HepG2 (cell line): ENCODE measurements around the gene OR5AL1. TPM values are rescaled to one million over a fixed set of nuclear protein-coding genes. Genes with fewer than 3 reads are reported as not detected.

Source experiments
- ATAC-seq: fragments of 200-7000 bp; cut with Tn5 transposase; 3 replicates; pipeline ENCODE4 v1.9.1; 2020; ENCODE audit warnings: mild to moderate bottlenecking, moderate library complexity
- Bru-seq: library from RNA; stranded (reverse); fragments of 400-500 nt; gene quantifications from one replicate; lab custom pipeline; 2021; lab: Mats Ljungman, UMichigan
- BruChase-seq, 2 experiments: library from RNA; stranded (reverse); fragments of 400-500 nt; gene quantifications; one replicate each; lab custom pipeline; 2021; lab: Mats Ljungman, UMichigan
- BruUV-seq: library from RNA; stranded (reverse); fragments of 400-500 nt; replicated peaks from 2 replicates; lab custom pipeline; 2021; lab: Mats Ljungman, UMichigan
- CTCF ChIA-PET: fragments of 300-600 bp; formaldehyde crosslinking; extraction: SDS; loops from one replicate; lab custom pipeline; 2021; ENCODE audit warnings: low total read pairs, inconsistent platforms, low intra/inter-chr PET ratio; lab: Yijun Ruan, JAX
- POLR2A ChIA-PET: fragments of 350-600 bp; sonication (Branson Sonifier 250); formaldehyde crosslinking; loops from one replicate; lab custom pipeline; 2020; ENCODE audit warnings: antibody characterized with exemption, inconsistent platforms; lab: Yijun Ruan, JAX
- DNase-seq: peaks from one replicate; pipeline ENCODE4 v3.0.0-alpha.2; 2015; ENCODE audit warnings: low spot score
- FAIRE-seq: peaks from 3 replicates; lab custom pipeline; 2011; peaks lifted over from hg19 to GRCh38; lab: Jason Lieb, UNC
- H2AFZ ChIP-seq: one replicate; pipeline ENCODE4 v1.6.1; 2011; ENCODE audit warnings: low read length, inconsistent platforms
- H3K27ac ChIP-seq: fragments of 300-600 bp; 3 replicates; pipeline ENCODE4 v1.8.0; 2011; ENCODE audit warnings: mixed run types, mild to moderate bottlenecking, mixed read lengths, low read length, inconsistent platforms; ENCODE audit not compliant: insufficient read depth; ENCODE audit errors: extremely low read length
- H3K27me3 ChIP-seq, 2 experiments: fragments of 200-600 bp in 1 of 2; 2 replicates in 1 of 2; 3 replicates in 1 of 2; pipeline versions ENCODE4 v1.6.0 to v1.8.0; 2011; ENCODE audit warnings: low read length in 2 of 2, mild to moderate bottlenecking in 2 of 2, moderate library complexity in 2 of 2, inconsistent platforms in 1 of 2; ENCODE audit not compliant: insufficient read depth in 2 of 2, control insufficient read depth in 1 of 2
- H3K36me3 ChIP-seq, 2 experiments: fragments of 200-600 bp in 1 of 2; replicated peaks in 1 of 2; 2 replicates in 1 of 2; 3 replicates in 1 of 2; pipeline versions ENCODE4 v1.5.1 to v1.8.0; 2011; ENCODE audit warnings: low read length in 2 of 2, inconsistent platforms in 1 of 2; ENCODE audit not compliant: insufficient read depth in 2 of 2, control insufficient read depth in 1 of 2
- H3K4me1 ChIP-seq: 2 replicates; pipeline ENCODE4 v1.5.1; 2012; ENCODE audit warnings: low read length, inconsistent platforms; ENCODE audit not compliant: insufficient read depth
- H3K4me2 ChIP-seq: 2 replicates; pipeline ENCODE4 v1.6.0; 2011; ENCODE audit warnings: low read depth, low read length, inconsistent platforms
- H3K4me3 ChIP-seq, 3 experiments: fragments of 200-600 bp in 1 of 3; sonication (generic), shearing (Covaris generic) in 1 of 3; replicated peaks in 1 of 3; 2 replicates each; pipeline ENCODE4 v1.5.1; 2011 to 2016; ENCODE audit warnings: low read length in 3 of 3, inconsistent platforms in 2 of 3, low read depth in 2 of 3, mild to moderate bottlenecking in 2 of 3, control low read depth in 1 of 3, mixed read lengths in 1 of 3; ENCODE audit not compliant: insufficient read depth in 1 of 3
- H3K79me2 ChIP-seq: one replicate; pipeline ENCODE4 v1.6.1; 2011; ENCODE audit warnings: low read length, inconsistent platforms; ENCODE audit not compliant: insufficient read depth
- H3K9ac ChIP-seq: 2 replicates; pipeline ENCODE4 v1.6.0; 2011; ENCODE audit warnings: mild to moderate bottlenecking, low read depth, low read length, inconsistent platforms; ENCODE audit not compliant: insufficient read depth
- H3K9me3 ChIP-seq: 2 replicates; pipeline ENCODE4 v1.5.1; 2012; ENCODE audit warnings: mild to moderate bottlenecking, low read length
- H4K20me1 ChIP-seq: 2 replicates; pipeline ENCODE4 v1.6.0; 2011; ENCODE audit warnings: inconsistent platforms, mild to moderate bottlenecking, low read length, moderate library complexity; ENCODE audit not compliant: insufficient read depth
- CSRNP2 ChIP-seq: sonication (generic); formaldehyde crosslinking; conservative IDR thresholded peaks from 2 replicates; pipeline ENCODE4 v1.8.0; 2022; ENCODE audit warnings: low read depth, missing genetic modification reagents
- DNMT1 ChIP-seq: sonication (generic); formaldehyde crosslinking; IDR thresholded peaks from 2 replicates; pipeline ENCODE4 v1.5.1; 2020; ENCODE audit warnings: mild to moderate bottlenecking, missing genetic modification reagents
- ELF1 ChIP-seq: sonication (generic); formaldehyde crosslinking; IDR thresholded peaks from 2 replicates; pipeline ENCODE4 v1.4.0; 2020; ENCODE audit warnings: missing genetic modification reagents
- ELF3 ChIP-seq: IDR thresholded peaks from 2 replicates; pipeline ENCODE4 v1.6.1; 2016; ENCODE audit warnings: missing genetic modification reagents, missing compliant biosample characterization
- FIP1L1 ChIP-seq: fragments of 200-400 bp; formaldehyde crosslinking; IDR thresholded peaks from 2 replicates; pipeline ENCODE4 v1.6.1; 2018; ENCODE audit warnings: low read depth, mild to moderate bottlenecking, low read length, moderate library complexity, borderline replicate concordance; ENCODE audit not compliant: insufficient read depth
- FOSL1 ChIP-seq: sonication (generic); formaldehyde crosslinking; IDR thresholded peaks from 2 replicates; pipeline ENCODE4 v1.9.0; 2021; ENCODE audit warnings: missing genetic modification reagents, borderline replicate concordance
- MEIS1 ChIP-seq: sonication (generic); formaldehyde crosslinking; IDR thresholded peaks from 2 replicates; pipeline ENCODE4 v1.9.0; 2021; ENCODE audit warnings: mild to moderate bottlenecking, missing genetic modification reagents, moderate library complexity, borderline replicate concordance
- MTF1 ChIP-seq: sonication (generic); formaldehyde crosslinking; IDR thresholded peaks from 2 replicates; pipeline ENCODE4 v1.5.0; 2020; ENCODE audit warnings: missing genetic modification reagents
- MZF1 ChIP-seq: sonication (generic); formaldehyde crosslinking; IDR thresholded peaks from 2 replicates; pipeline ENCODE4 v1.8.1; 2023; ENCODE audit warnings: mild to moderate bottlenecking, missing genetic modification reagents, borderline replicate concordance
- TEAD3 ChIP-seq: optimal IDR thresholded peaks from 2 replicates; pipeline ENCODE3; 2016; ENCODE audit warnings: borderline replicate concordance
- YEATS4 ChIP-seq: sonication (generic); formaldehyde crosslinking; IDR thresholded peaks from 2 replicates; pipeline ENCODE4 v1.4.0; 2020; ENCODE audit warnings: missing genetic modification reagents, borderline replicate concordance
- ZBTB7B ChIP-seq: sonication (generic); formaldehyde crosslinking; IDR thresholded peaks from 2 replicates; pipeline ENCODE4 v1.4.0; 2020; ENCODE audit warnings: missing genetic modification reagents
- ZNF205 ChIP-seq: IDR thresholded peaks from 2 replicates; pipeline ENCODE4 v1.6.1; 2018; ENCODE audit warnings: missing biosample characterization, missing genetic modification reagents
- WGBS: methylation state at CpG from one replicate; pipeline ENCODE4 v1.1.6; 2017; ENCODE audit warnings: low lambda C conversion rate; 5-methylcytosine and 5-hydroxymethylcytosine counted together
- in situ Hi-C: cut with HindIII; loops from 2 replicates; pipeline ENCODE4 v1.10.0; 2017; ENCODE audit warnings: low pct_unique_long_range_greater_than_20kb; ENCODE audit not compliant: extremely low pct_ligation_motif_present
- intact Hi-C: fragments of 100-400 bp; cut with micrococcal nuclease; formaldehyde crosslinking; loops from one replicate; pipeline ENCODE4 v1.10.0; 2022; ENCODE audit not compliant: unreplicated experiment
- long read RNA-seq, 2 experiments: library from RNA in 1 of 2; library from polyadenylated mRNA in 1 of 2; stranded (forward) in 1 of 2; unstranded in 1 of 2; transcript quantifications; one replicate each; pipeline ENCODE4 v2.0.0, GENCODE V29; 2019 to 2022
- polyA minus RNA-seq, 3 experiments: library from RNA; depleted of rRNA, polyadenylated mRNA; stranded (reverse); fragments of >200 nt; gene quantifications; 2 replicates each; pipeline ENCODE4 v1.2.3, GENCODE V29; 2011; ENCODE audit warnings: low replicate concordance in 1 of 3
- polyA plus RNA-seq, 8 experiments: library from polyadenylated mRNA; depleted of rRNA in 3 of 8; stranded (reverse) in 7 of 8; unstranded in 1 of 8; fragments of >200 nt; fragmentation: Illumina TruSeq in 4 of 8; extraction: Trizol in 4 of 8; gene quantifications; 2 replicates each; pipeline versions ENCODE4 v1.2.1 to v1.2.3, GENCODE V29; 2011 to 2016; ENCODE audit warnings: low read depth in 4 of 8, missing spikeins in 1 of 8, mixed read lengths in 1 of 8; ENCODE audit not compliant: insufficient read depth in 1 of 8
- total RNA-seq, 5 experiments: library from RNA; depleted of rRNA; stranded (reverse); fragments of >200 nt; fragmentation: Illumina TruSeq; extraction: Trizol; gene quantifications; 2 replicates each; pipeline ENCODE4 v1.2.3, GENCODE V29; 2016; ENCODE audit warnings: low read depth in 1 of 5

Gene OR5AL1
- total RNA-seq (2016; rRNA removed; fragmentation: Illumina TruSeq; extraction: Trizol) (not detected in 2 replicates), polyA plus RNA-seq (2011; rRNA removed) (not detected in 2 replicates), polyA minus RNA-seq (2011; rRNA and poly(A)+ RNA removed; ENCODE audit: low replicate concordance) (not detected in 2 replicates), Bru-seq, nascent RNA (not detected), BruChase-seq, experiment 1, labeled RNA remaining after a 6-hour chase (not detected), BruChase-seq, experiment 2, labeled RNA remaining after a 2-hour chase (not detected)
- total RNA-seq (2016; cell fraction: cytosol; rRNA removed; fragmentation: Illumina TruSeq; extraction: Trizol; ENCODE audit: low read depth), result not detected in 2 replicates
- total RNA-seq (2016; cell fraction: insoluble cytoplasmic fraction; rRNA removed; fragmentation: Illumina TruSeq; extraction: Trizol), result not detected in 2 replicates
- not detected in 2 replicates for total RNA-seq (2016; cell fraction: membrane; rRNA removed; fragmentation: Illumina TruSeq; extraction: Trizol)
- total RNA-seq (2016; cell fraction: nucleus; rRNA removed; fragmentation: Illumina TruSeq; extraction: Trizol), result not detected in 2 replicates
- not detected in 2 replicates for polyA plus RNA-seq (2011; cell fraction: cytosol; rRNA removed)
- not detected in 2 replicates for polyA plus RNA-seq (2011; cell fraction: nucleus; rRNA removed)
- not detected in 2 replicates for polyA plus RNA-seq (2012)
- polyA plus RNA-seq (2016; cell fraction: cytosol; fragmentation: Illumina TruSeq; extraction: Trizol; ENCODE audit: low read depth), result not detected in 2 replicates
- polyA plus RNA-seq (2016; cell fraction: insoluble cytoplasmic fraction; fragmentation: Illumina TruSeq; extraction: Trizol; ENCODE audit: low read depth), result not detected in 2 replicates
- not detected in 2 replicates for polyA plus RNA-seq (2016; cell fraction: membrane; fragmentation: Illumina TruSeq; extraction: Trizol; ENCODE audit: low read depth)
- not detected in 2 replicates for polyA plus RNA-seq (2016; cell fraction: nucleus; fragmentation: Illumina TruSeq; extraction: Trizol; ENCODE audit: insufficient read depth, low read depth)
- polyA minus RNA-seq (2011; cell fraction: cytosol; rRNA and poly(A)+ RNA removed), result not detected in 2 replicates
- not detected in 2 replicates for polyA minus RNA-seq (2011; cell fraction: nucleus; rRNA and poly(A)+ RNA removed)
- long read RNA-seq, experiment 1, result 0 reads
- long read RNA-seq, experiment 2, result 0 reads

- intact Hi-C loops, result no loop called here
These were observed at the start of gene OR5AL1 for GRCh38 chr11:56412396-56412795. TSS of gene OR5AL1 (plus strand) at chr11:56412696.

GRCh38 chr11:56375324-56375723, 37.2 kb upstream of the OR5AL1 start, which contains the start of gene OR8U1:
TSS of gene OR8U1 (plus strand) at chr11:56375624. CDS start at chr11:56375624, 0 bp downstream.
- intact Hi-C loops, result no loop called here
- DNase-seq, result no peak
- no peak within 1 kb of the TSS for H3K9ac ChIP-seq
- TF ChIP-seq MZF1 (CRISPR knock-in tag) (no peak), FIP1L1 (no peak), ZNF205 (CRISPR knock-in tag) (no peak), FOSL1 (CRISPR knock-in tag) (no peak), CSRNP2 (CRISPR knock-in tag) (no peak)
- TF ChIP-seq, all 625 proteins: peak for 0
- Histone ChIP-seq H3K79me2 (no peaks in the 10 kb centered on the region), H3K9me3 (peaks cover 9% of the 10 kb centered on the region), H3K4me3 (no peak within 1 kb of the TSS), H3K4me2 (no peak within 1 kb of the TSS), H3K4me1 (no peaks in the 10 kb centered on the region), H4K20me1 (no peaks in the 10 kb centered on the region), H3K27me3 (no peaks in the 10 kb centered on the region), H3K27ac (no peak within 1 kb of the TSS), H2AFZ (no peak within 1 kb of the TSS), H3K36me3 (no peaks in the 10 kb centered on the region)
- ATAC-seq, result no peak
- BruUV-seq, result no TSS peak
- POLR2A ChIA-PET, result no interaction called here
- no peak for FAIRE-seq
- CTCF ChIA-PET, result no interaction called here
- in situ Hi-C loops, result no loop called here
- 5% methylated on average over 2 of the region's 2 CpGs for WGBS

More at GRCh38 chr11:56412396-56412795, at the start of gene OR5AL1:
- no peak within 1 kb of the TSS for H3K27ac ChIP-seq
- H3K4me2 ChIP-seq, result no peak within 1 kb of the TSS
- no peak for ATAC-seq
- TF ChIP-seq DNMT1 (CRISPR knock-in tag), result no peak
- no peak for TF ChIP-seq MTF1 (CRISPR knock-in tag)
- no peak for TF ChIP-seq YEATS4 (CRISPR knock-in tag)
- TF ChIP-seq MEIS1 (CRISPR knock-in tag), result no peak
- TF ChIP-seq ELF3 (CRISPR knock-in tag), result no peak
- TF ChIP-seq ZBTB7B, result no peak
- TF ChIP-seq TEAD3 (CRISPR knock-in tag), result no peak
- TF ChIP-seq ELF1 (CRISPR knock-in tag), result no peak
- no peaks in the 10 kb centered on the region for H3K36me3 ChIP-seq
- H3K9ac ChIP-seq, result no peak within 1 kb of the TSS
- H4K20me1 ChIP-seq, result no peaks in the 10 kb centered on the region
- ChIA-PET CTCF (no interaction called here), POLR2A (no interaction called here)
- in situ Hi-C loops, result no loop called here
- BruUV-seq, result no TSS peak
- H3K4me1 ChIP-seq, result no peaks in the 10 kb centered on the region
- H2AFZ ChIP-seq, result no peak within 1 kb of the TSS
- no peak for FAIRE-seq
- H3K4me3 ChIP-seq, result no peak within 1 kb of the TSS
- H3K9me3 ChIP-seq, result peaks cover 51% of the 10 kb centered on the region
- no peaks in the 10 kb centered on the region for H3K79me2 ChIP-seq
- H3K27me3 ChIP-seq, result no peaks in the 10 kb centered on the region
- no peak for DNase-seq
- 0% methylated on average over 1 of the region's 1 CpG for WGBS
